GM23248 (cell line): ENCODE data around the gene FEV.

ENCODE experiments used
- EZH2 ChIP-seq: fragments of 200-600 bp; sonication (generic); IDR thresholded peaks from 2 replicates; pipeline ENCODE4 v1.6.1; 2018; ENCODE audit warnings: antibody characterized with exemption, mild to moderate bottlenecking; ENCODE audit not compliant: insufficient read depth, poor library complexity, severe bottlenecking
- EZH2phosphoT487 ChIP-seq: fragments of 200-600 bp; sonication (generic); IDR thresholded peaks from 2 replicates; pipeline ENCODE4 v1.6.1; 2018; ENCODE audit warnings: antibody characterized with exemption, moderate library complexity, mild to moderate bottlenecking, low read depth; ENCODE audit not compliant: insufficient read depth

DNA sequence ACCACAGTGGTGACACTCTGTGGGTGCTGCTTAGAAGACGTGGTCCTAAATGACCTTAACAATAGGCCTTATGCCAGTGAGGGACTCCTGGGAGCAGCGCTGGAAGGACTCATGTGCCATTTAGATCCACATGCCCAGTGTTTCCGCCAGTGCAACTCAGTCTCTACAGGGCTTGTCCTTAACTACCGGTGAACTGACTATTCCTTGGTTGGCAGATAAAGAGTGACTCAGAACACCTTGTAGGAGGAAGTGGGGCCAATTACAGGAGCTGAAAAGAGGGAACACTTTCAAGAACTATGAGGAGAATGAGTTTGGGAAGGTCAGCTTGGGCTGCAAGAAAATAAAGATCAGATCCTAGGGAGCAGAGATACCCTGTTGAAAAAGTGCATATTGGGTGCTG, 27.3 kb downstream of the FEV start:
- TF ChIP-seq EZH2phosphoT487 (no peak), EZH2 (no peak)
